HAP-1 (cell line): ENCODE results near the gene POMT1.

ENCODE experiments used
- DNase-seq, 2 experiments: peaks; one replicate each; pipeline ENCODE4 v3.0.0-alpha.2; 2016 to 2020; ENCODE audit warnings: low spot score in 2 of 2
- H3K27me3 ChIP-seq: fragments of 250-450 bp; sonication (Bioruptor Pico); 2 replicates; pipeline ENCODE4 v1.5.1; 2020; ENCODE audit warnings: low read depth, mild to moderate bottlenecking, moderate library complexity
- H3K36me3 ChIP-seq: fragments of 250-450 bp; sonication (Bioruptor Pico); replicated peaks from 2 replicates; pipeline ENCODE4 v1.5.1; 2020; ENCODE audit warnings: mild to moderate bottlenecking
- H3K4me1 ChIP-seq: fragments of 250-450 bp; sonication (Bioruptor Pico); 2 replicates; pipeline ENCODE4 v1.5.1; 2020; ENCODE audit warnings: mild to moderate bottlenecking
- H3K4me3 ChIP-seq: fragments of 250-450 bp; sonication (Bioruptor Pico); 2 replicates; pipeline ENCODE4 v1.5.1; 2020; ENCODE audit warnings: mild to moderate bottlenecking, moderate library complexity
- H3K9me3 ChIP-seq: fragments of 250-450 bp; sonication (Bioruptor Pico); 2 replicates; pipeline ENCODE4 v1.5.1; 2020; ENCODE audit warnings: mild to moderate bottlenecking, moderate library complexity
- in situ Hi-C: fragments of 300-500 bp; cut with MboI; formaldehyde crosslinking; loops from 3 replicates; pipeline ENCODE4 v1.14.3; 2020; ENCODE audit warnings: low sequenced_read_pairs, inconsistent platforms, mixed read lengths

Gene POMT1

GRCh38 chr9:131516930-131517329, 14.2 kb downstream of the POMT1 start:
- H3K9me3 ChIP-seq, result no peaks in the 10 kb centered on the region
- no peaks in the 10 kb centered on the region for H3K27me3 ChIP-seq
- in situ Hi-C loops, result no loop called here
- no peak for DNase-seq
- H3K4me3 ChIP-seq, result no peak overlapping the region
- peaks cover 80% of the 10 kb centered on the region for H3K36me3 ChIP-seq
- no peaks in the 10 kb centered on the region for H3K4me1 ChIP-seq

- Histone ChIP-seq H3K27me3 (no peaks in the 10 kb centered on the region), H3K4me1 (no peaks in the 10 kb centered on the region), H3K9me3 (no peaks in the 10 kb centered on the region), H3K36me3 (peaks cover 78% of the 10 kb centered on the region), H3K4me3 (no peak overlapping the region)
- no peak for DNase-seq
- in situ Hi-C loops, result no loop called here
Observed at GRCh38 chr9:131517761-131518190, 15.1 kb downstream of the POMT1 start.

DNA sequence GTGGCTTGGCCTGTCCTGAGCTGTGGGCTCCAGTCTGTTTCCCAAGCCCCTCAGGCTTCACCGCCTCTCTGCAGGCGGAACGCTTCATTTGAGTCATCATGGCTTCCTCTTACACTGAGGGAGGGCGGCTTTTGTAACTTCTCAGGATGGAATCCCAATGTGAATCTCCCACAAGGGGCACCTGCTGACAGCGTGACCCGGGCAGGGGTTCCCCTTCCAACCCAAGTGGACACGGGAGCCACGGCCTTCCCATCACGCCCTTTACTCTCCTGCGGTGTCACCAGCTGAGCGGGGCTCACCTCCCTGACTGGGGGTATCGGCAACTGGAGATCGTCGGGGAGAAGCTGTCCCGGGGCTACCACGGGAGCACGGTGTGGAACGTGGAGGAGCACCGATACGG, 15.8 kb downstream of the POMT1 start:
- no peak overlapping the region for H3K4me3 ChIP-seq
- H3K9me3 ChIP-seq, result no peaks in the 10 kb centered on the region
- in situ Hi-C loops, result no loop called here
- no peaks in the 10 kb centered on the region for H3K27me3 ChIP-seq
- H3K4me1 ChIP-seq, result no peaks in the 10 kb centered on the region
- H3K36me3 ChIP-seq, result peaks cover 78% of the 10 kb centered on the region
- no peak for DNase-seq

GRCh38 chr9:131520503-131520902, 17.8 kb downstream of the POMT1 start:
- no peak overlapping the region for H3K4me3 ChIP-seq
- in situ Hi-C loops, result no loop called here
- no peaks in the 10 kb centered on the region for H3K27me3 ChIP-seq
- DNase-seq, result no peak
- no peaks in the 10 kb centered on the region for H3K9me3 ChIP-seq
- peaks cover 83% of the 10 kb centered on the region for H3K36me3 ChIP-seq
- no peaks in the 10 kb centered on the region for H3K4me1 ChIP-seq

DNA sequence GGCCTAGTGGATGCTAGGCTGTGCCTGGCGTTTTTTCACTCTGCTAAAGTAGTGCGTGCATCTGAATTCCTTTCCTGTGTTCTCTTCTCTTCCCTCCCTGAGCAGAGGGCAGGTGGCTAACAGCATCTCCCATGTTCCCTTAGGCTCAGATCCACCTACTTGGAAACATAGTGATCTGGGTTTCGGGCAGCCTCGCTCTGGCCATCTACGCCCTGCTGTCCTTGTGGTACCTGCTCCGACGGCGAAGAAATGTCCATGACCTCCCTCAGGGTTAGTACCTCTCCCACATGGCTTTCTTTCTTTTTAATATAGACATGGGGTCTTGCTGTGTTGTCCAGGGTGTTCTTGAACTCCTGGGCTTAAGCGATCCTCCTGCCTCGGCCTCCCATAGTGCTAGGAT, 18.5 kb downstream of the POMT1 start:
- Histone ChIP-seq H3K9me3 (no peaks in the 10 kb centered on the region), H3K4me1 (no peaks in the 10 kb centered on the region), H3K4me3 (no peak overlapping the region), H3K36me3 (peaks cover 90% of the 10 kb centered on the region), H3K27me3 (no peaks in the 10 kb centered on the region)
- in situ Hi-C loops, result no loop called here
- DNase-seq, result no peak

- Histone ChIP-seq H3K4me3 (no peak overlapping the region), H3K4me1 (no peaks in the 10 kb centered on the region), H3K36me3 (peaks cover 89% of the 10 kb centered on the region), H3K9me3 (no peaks in the 10 kb centered on the region), H3K27me3 (no peaks in the 10 kb centered on the region)
- in situ Hi-C loops, result no loop called here
- DNase-seq, result no peak
Observed at GRCh38 chr9:131521822-131522221, 19.1 kb downstream of the POMT1 start.

DNA sequence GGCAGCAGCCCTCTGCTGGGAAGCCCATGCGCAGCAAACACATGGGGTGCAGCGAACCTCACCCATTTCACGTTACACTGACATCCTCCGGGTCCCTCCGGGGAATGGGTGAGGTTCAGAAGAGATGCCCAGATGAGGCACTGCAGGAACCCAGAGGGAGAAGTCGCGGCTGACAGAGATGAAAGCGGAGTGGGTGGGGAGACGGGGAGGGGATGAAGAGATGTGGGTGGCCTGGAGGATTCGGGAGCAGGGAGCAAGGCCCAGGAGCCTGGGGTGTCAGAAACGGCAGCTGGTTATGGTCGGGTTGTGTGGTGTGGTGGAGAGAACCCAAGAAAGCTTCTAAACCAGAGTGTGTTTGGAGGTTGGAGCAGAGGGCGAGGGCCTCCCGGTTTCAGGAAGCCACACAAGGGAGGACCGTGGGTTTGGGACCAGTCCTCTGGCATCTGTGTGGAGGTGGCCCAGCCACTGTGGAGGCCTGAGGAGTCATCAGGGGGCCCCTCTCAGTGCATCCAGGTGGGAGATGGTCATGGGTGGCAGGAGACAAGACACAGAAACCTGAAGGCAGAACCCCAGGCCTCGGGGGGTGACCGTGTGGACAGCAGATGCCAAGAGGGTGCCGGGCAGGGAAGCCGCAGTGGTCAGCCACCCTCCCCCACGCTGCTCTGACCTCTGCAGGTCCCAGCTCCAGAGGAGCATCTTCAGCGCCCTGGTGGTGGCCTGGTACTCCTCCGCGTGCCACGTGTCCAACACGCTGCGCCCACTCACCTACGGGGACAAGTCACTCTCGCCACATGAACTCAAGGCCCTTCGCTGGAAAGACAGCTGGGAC, 19.8 kb downstream of the POMT1 start:
- DNase-seq, result no peak
- no peaks in the 10 kb centered on the region for H3K9me3 ChIP-seq
- no peak overlapping the region for H3K4me3 ChIP-seq
- H3K4me1 ChIP-seq, result no peaks in the 10 kb centered on the region
- in situ Hi-C loops, result no loop called here
- peaks cover 89% of the 10 kb centered on the region for H3K36me3 ChIP-seq
- H3K27me3 ChIP-seq, result no peaks in the 10 kb centered on the region

- Histone ChIP-seq H3K4me3 (no peak overlapping the region), H3K9me3 (no peaks in the 10 kb centered on the region), H3K36me3 (peaks cover 93% of the 10 kb centered on the region), H3K4me1 (no peaks in the 10 kb centered on the region), H3K27me3 (no peaks in the 10 kb centered on the region)
- in situ Hi-C loops, result no loop called here
- no peak for DNase-seq
Observed at GRCh38 chr9:131523086-131523388, 20.3 kb downstream of the POMT1 start.

GRCh38 chr9:131523451-131524435, 21.0 kb downstream of the POMT1 start:
- H3K4me3 ChIP-seq, result no peak overlapping the region
- peaks cover 93% of the 10 kb centered on the region for H3K36me3 ChIP-seq
- H3K27me3 ChIP-seq, result no peaks in the 10 kb centered on the region
- in situ Hi-C loops, result no loop called here
- H3K9me3 ChIP-seq, result no peaks in the 10 kb centered on the region
- no peaks in the 10 kb centered on the region for H3K4me1 ChIP-seq
- DNase-seq, result no peak

DNA sequence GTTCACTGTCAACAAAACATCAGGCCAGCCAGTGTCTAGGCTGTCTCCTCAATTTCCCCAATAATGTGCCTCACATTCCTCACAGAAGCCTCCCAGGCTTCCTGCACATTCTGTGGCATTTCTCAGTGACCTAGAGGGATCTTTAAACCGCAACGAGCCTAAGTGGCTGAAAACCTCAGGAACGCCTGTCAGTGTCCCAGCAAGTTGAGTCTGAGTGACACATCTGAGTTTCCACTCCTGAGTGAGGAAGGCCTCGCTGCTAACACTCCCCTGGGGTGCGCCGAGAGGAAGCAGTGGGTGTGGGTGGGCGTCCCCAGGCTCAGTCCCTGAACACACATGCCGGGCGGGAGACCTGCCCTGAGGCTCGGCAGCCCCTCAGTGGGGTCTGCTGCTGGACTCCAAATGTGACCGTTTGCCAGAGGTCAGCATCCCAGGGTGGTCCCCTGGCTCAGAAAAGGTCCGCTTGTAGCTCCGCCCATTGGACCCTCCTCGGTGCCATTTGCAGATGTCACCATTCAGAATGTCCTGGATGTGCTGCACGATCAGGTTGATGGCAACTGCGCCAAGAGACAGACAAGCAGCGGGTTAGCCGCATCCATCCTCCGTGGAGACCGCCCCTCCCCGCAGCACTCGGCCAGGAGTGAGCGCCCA, 22.1 kb downstream of the POMT1 start:
- Histone ChIP-seq H3K9me3 (no peaks in the 10 kb centered on the region), H3K4me1 (no peaks in the 10 kb centered on the region), H3K4me3 (no peak overlapping the region), H3K27me3 (no peaks in the 10 kb centered on the region), H3K36me3 (peaks cover 93% of the 10 kb centered on the region)
- in situ Hi-C loops, result no loop called here
- DNase-seq, result no peak

- no peak for DNase-seq
- H3K9me3 ChIP-seq, result no peaks in the 10 kb centered on the region
- peaks cover 84% of the 10 kb centered on the region for H3K36me3 ChIP-seq
- H3K4me3 ChIP-seq, result no peak overlapping the region
- no peaks in the 10 kb centered on the region for H3K27me3 ChIP-seq
- in situ Hi-C loops, result no loop called here
- H3K4me1 ChIP-seq, result no peaks in the 10 kb centered on the region
Observed at GRCh38 chr9:131525643-131526565, 23.2 kb downstream of the POMT1 start.

GRCh38 chr9:131528186-131528585, 25.5 kb downstream of the POMT1 start:
- H3K36me3 ChIP-seq, result peaks cover 63% of the 10 kb centered on the region
- in situ Hi-C loops, result no loop called here
- DNase-seq, result no peak
- no peaks in the 10 kb centered on the region for H3K27me3 ChIP-seq
- H3K9me3 ChIP-seq, result no peaks in the 10 kb centered on the region
- H3K4me1 ChIP-seq, result no peaks in the 10 kb centered on the region; the same call in 1 of the 2 replicates
- no peak overlapping the region for H3K4me3 ChIP-seq
